Hindlimb muscle (tissue), 1 donor: ENCODE results near the gene HYAL4. TPM values are rescaled to one million over a fixed set of nuclear protein-coding genes. Genes with fewer than 3 reads are reported as not detected.
"Not testable (repeated sequence)": the region's sequence is repeated elsewhere in the genome, so short reads cannot be mapped to it uniquely, and the experiment has no call there.

ENCODE experiments used
- DNase-seq: peaks from one replicate; pipeline ENCODE4 v3.0.0-alpha.2; 2013
- polyA plus RNA-seq: library from polyadenylated mRNA; unstranded; fragments of 120-200 nt; gene quantifications from one replicate; pipeline ENCODE4 v1.2.1, GENCODE V29; 2013; ENCODE audit not compliant: insufficient read length

HYAL4 gene
- polyA plus RNA-seq, 1 donor, result not detected

DNA sequence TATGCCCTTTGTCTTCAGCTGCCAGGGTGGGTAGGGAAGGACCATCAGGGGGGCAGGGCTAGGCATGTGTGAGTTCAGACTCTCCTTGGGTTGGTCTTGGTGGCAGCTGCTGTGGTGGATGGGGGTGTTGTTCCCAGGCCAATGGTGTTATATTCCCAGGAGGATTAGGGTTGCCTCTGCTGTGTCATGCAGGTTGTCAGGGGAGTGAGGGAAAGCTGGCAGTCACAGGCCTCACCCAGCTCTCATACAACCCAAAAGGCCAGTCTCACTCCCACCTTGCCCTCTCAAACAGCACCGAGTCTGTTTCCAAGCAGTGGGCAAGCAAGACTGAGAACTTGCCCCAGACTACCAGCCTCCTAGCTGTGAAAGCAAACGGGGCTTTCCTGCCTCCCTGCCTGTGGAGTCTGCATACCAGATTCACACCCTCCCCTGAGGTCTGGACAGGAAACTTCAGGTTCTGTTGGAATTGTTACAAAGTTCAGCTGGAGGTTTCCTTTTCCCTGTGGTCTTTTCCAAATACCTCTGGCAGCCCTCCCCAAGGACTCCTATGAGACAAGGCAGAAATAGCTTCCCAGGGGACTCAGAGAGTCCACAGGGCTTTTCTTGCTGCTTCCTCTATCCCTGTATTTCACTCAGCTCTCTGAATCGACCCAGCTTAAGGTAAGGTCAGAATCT, 1.4 kb downstream of the HYAL4 start:
- DNase-seq, result no peak

- DNase-seq, result no peak
Measured at GRCh38 chr7:123847868-123848267, 2.9 kb downstream of the HYAL4 start.

DNA sequence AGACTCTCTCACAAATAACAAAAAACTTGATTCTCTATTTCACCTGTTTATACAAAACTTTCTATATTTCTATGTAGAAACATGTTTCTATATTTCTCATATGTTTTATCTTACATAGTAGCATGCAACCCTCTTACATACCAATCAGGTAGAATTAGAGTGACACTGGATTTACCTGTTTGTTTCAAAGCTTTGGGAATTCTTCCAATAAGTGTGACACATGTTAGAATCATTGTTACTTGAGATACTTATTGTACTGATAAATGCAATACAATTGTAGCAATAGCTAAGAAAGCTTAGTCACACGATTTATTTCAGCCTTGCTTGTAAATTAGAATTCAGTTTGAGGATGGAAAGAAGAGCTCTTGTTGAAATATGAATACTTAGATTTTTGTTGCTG, 4.9 kb downstream of the HYAL4 start:
- DNase-seq, result no peak

- not testable (repeated sequence) for DNase-seq
Measured at GRCh38 chr7:123851404-123851803, 6.4 kb downstream of the HYAL4 start.

- DNase-seq, result not testable (repeated sequence)
Measured at GRCh38 chr7:123854291-123854690, 9.3 kb downstream of the HYAL4 start.

DNA sequence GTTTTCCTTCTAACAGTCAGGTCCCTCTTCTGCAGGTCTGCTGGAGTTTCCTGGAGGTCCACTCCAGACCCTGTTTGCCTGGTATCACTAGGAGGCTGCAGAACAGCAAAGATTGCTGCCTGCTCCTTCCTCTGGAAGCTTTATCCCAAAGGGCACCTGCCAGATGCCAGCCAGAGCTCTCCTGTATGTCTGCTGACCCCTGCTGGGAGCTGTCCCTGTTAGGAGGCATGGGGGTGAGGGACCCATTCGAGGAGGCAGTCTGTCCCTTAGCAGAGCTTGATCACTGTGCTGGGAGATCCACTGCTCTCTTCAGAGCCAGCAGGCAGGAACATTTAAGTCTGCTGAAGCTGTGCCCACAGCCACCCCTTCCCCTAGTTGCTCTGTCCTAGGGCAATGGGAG, 11.5 kb downstream of the HYAL4 start:
- DNase-seq, result not testable (repeated sequence)

DNA sequence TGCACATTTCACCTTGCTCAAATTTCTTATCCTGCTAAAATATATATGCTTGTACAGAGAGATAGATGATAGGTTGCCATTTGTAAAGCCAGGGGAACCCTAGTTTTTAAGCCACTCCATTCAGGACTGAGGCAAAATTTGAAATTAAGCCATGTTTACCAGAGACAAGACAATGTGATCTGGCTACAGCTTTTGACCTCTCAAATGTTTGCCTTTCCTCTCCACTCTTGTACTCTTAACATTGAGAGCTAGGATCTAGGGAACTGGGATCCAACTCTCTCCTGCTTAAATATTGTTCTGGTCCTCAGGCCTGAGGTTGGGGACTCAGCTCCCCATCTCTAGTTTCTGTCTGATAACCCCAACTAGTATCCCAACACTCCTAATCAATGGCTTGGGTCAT, 15.9 kb downstream of the HYAL4 start:
- DNase-seq, result no peak

DNA sequence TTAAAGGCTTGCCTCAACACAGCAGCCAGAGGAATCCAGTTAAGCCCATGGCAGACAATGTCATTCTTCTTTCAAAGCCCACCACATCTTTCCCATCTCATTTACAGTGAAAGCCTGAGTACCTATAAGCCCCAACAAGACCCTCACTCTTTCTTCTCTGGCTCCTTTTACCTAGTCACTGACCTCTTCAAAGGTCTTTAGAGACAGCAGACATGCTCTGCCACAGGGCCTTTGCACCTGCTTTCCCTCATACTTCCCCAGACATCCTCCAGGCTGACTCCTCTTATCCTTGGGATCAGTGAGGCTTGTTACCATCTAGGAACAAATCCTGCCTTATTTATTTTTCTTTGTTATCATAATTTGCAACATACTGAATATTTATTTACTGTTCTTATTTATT, 17.8 kb downstream of the HYAL4 start:
- DNase-seq, result no peak

- DNase-seq, result no peak
Measured at GRCh38 chr7:123863461-123863860, 18.5 kb downstream of the HYAL4 start.

DNA sequence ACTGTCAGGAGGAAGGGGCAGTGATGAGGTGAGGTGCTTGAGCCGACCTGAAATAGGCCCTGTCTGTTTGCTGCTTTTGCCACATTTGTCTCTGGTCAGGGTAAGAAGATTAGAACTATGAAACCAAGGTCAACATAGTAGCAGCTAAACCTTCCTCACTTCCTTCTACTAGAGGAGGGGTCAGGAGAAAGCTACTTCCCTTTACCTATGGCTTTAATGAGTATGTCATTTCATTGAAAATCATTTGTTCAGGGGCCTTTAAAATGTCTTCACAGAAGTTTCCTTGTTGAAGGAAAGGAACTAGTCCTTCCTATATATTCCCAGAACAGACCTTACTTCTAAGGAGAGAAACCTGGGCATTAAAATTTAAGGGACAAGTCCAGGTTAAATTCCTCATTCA, 19.0 kb downstream of the HYAL4 start:
- DNase-seq, result no peak

DNA sequence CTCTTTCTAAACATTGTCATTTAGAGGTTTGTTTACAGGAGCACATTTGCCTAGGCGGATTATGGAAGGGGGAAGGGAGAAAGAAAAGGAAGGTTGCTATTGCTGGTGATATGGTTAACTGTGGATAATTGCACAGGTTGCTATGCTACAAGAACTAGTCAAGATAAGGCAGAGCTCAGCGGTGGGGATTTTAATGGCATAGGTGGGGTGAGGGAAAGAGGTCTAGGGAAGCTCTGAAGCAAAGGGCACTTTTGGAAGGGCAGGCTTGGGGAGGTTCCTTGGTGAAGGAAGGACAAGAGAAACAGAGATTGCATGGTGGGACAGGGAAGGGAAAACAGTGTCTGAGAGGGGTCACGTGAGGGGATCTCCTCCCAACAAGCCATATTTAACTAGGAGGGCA, 19.5 kb downstream of the HYAL4 start:
- DNase-seq, result no peak

- DNase-seq, result no peak
Measured at GRCh38 chr7:123864966-123865365, 20.0 kb downstream of the HYAL4 start.

GRCh38 chr7:123865517-123866117, 20.6 kb downstream of the HYAL4 start:
- peak; percentile 43 for DNase-seq

DNA sequence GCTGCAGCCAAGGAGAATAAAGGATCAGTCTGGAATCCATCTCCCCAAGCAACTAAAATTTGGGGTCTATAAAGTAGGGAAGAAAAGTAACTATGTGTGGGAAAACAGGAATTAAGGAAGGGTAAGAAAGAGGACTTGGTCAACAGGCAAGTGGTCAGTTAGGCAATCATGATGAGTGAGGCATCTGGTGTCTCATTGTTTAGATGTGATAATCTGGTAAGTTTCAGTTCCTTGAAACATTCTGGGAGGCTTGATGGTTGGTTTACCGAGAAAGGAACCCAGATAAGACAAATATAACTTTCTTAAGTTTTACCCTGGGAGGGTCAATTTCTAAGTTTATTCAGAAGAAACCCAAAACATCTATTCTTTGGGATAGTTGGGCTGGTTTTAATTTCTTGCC, 22.3 kb downstream of the HYAL4 start:
- DNase-seq, result no peak

GRCh38 chr7:123871998-123872867, 27.3 kb downstream of the HYAL4 start:
- peak; percentile 4 for DNase-seq

DNA sequence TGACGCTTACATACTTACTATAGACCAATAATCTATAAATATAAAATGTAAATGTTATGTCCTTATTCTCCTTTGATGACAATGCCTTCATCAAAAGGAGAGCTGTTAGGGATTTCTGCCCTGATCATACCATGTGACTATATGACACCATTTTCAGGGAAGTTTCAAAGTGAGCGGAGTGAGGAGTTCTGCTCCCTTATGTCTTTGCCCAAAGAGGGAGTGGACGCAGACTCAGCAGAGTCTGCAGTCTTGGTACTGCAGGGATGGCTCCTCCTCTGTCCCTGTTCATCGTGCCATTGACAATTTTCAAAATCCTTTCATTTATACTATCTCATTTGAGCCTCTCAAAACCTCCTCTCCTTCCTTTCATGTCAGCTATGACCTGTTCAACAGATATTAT, 27.9 kb downstream of the HYAL4 start:
- no peak for DNase-seq

- no peak for DNase-seq
Measured at GRCh38 chr7:123876557-123877256, 31.7 kb downstream of the HYAL4 start.

DNA sequence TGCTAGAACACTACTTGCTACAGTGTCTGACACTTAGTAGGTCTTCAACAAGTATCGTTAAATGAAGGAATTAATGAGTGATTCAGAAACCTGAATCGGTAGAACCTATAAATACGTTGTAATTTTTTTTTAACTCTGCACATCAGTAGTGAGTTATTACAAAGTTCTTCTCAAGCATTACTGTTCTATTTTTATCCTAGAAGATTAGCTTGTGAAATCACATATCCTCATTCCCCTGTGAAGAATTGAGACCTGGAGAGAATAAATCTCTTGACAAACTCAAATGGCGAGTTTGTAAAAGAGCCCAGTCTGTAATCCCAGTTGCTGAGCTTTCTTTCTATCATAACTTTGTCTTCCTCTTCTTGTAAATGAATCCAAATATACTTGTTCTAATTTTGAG, 34.7 kb downstream of the HYAL4 start:
- DNase-seq, result no peak

DNA sequence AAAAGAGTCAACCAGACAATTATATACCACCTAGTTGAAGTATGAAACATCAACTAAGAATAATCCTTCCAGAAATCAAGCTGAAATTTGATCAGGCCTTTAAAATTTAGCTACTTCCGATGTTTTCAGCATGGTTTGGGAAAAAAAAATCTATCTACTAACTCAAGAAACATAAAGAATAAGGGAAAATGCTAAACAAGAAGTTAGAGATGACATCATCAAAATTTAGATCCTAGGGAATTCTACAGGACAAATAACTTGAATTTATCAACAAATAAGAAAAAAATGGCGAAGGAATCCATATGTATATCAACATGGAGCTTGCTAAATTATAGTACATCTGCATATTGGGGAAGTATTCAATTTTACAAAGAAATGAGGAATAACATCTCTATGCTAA, 36.3 kb downstream of the HYAL4 start:
- DNase-seq, result no peak

DNA sequence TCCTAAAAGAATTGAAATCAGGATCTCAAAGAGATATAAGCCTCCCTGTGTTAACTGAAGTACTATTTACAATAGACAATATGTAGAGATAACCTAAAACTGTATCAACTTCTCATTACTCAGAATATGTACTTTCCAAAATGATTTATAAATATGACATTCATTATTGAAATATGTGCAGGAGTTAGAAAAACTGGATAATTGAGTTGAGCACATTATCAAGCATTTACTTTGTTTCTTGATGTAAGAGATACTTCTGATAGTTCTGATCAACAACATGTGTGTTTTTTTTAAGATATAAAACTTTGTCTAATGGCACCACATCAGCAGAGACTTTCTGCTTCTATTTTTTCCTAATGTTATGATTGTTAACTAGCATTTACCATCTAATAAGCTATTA, 38.2 kb downstream of the HYAL4 start:
- no peak for DNase-seq

- no peak for DNase-seq
Measured at GRCh38 chr7:123888192-123888591, 43.2 kb downstream of the HYAL4 start.

DNA sequence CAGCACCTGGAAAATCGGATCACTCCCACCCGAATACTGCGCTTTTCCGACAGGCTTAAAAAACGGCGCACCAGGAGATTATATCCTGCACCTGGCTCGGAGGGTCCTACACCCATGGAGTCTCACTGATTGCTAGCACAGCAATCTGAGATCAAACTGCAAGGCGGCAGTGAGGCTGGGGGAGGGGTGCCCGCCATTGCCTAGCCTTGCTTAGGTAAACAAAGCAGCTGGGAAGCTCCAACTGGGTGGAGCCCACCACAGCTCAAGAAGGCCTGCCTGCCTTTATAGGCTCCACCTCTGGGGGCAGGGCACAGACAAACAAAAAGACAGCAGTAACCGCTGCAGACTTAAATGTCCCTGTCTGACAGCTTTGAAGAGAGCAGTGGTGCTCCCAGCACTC, 49.8 kb downstream of the HYAL4 start:
- DNase-seq, result not testable (repeated sequence)

DNA sequence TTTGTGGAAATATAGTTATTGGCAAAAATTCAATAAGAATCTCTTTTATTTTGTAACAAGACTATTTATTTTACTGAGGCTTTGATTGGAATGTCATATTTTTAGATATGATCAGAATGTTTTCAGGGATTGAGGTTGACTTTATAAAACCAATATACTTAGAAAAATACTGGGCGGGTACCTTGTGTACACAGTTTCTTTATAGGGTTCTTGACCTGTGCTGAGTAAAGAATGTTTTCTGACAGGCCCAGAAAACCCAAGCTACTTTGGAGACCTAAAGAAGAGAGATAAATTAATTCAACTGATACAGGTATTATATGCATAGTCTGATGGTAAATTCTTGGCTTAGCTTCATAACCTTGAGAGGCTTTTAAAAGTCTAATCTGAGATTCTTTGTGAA, 56.1 kb downstream of the HYAL4 start:
- DNase-seq, result no peak
